Activated CD4-positive, alpha-beta T cell treated with anti-CD3 and anti-CD28 coated beads for 36 hours (primary cell): ENCODE results near the gene SETDB1. TPM values are rescaled to one million over a fixed set of nuclear protein-coding genes. Genes with fewer than 3 reads are reported as not detected.

Experiments used
- ATAC-seq: fragments of 200-7000 bp; cut with Tn5 transposase; one replicate; pipeline ENCODE4 v1.10.0; 2021; ENCODE audit warnings: mild to moderate bottlenecking, moderate library complexity
- CTCF ChIA-PET: fragments of 350-600 bp; sonication (Branson Sonifier 250); formaldehyde crosslinking; loops from one replicate; lab custom pipeline; 2021; ENCODE audit warnings: antibody characterized with exemption; lab: Charles Lee
- POLR2A ChIA-PET: fragments of 350-600 bp; sonication (Branson Sonifier 250); formaldehyde crosslinking; loops from one replicate; lab custom pipeline; 2021; ENCODE audit warnings: antibody characterized with exemption, inconsistent platforms; lab: Charles Lee
- DNase-seq: peaks from one replicate; pipeline ENCODE4 v3.0.0-alpha.2; 2020
- H3K27ac Mint-ChIP-seq: one replicate; pipeline ENCODE4 v1.8.0; 2021; ENCODE audit warnings: mixed read lengths
- H3K27me3 Mint-ChIP-seq: one replicate; pipeline ENCODE4 v1.8.0; 2021; ENCODE audit warnings: mixed read lengths
- H3K36me3 Mint-ChIP-seq: one replicate; pipeline ENCODE4 v1.8.0; 2021; ENCODE audit warnings: low read depth, mixed read lengths
- H3K4me1 Mint-ChIP-seq: one replicate; pipeline ENCODE4 v1.8.0; 2021; ENCODE audit warnings: mixed read lengths
- H3K4me3 Mint-ChIP-seq: one replicate; pipeline ENCODE4 v1.8.0; 2021; ENCODE audit warnings: mild to moderate bottlenecking, moderate library complexity, mixed read lengths
- H3K9me3 Mint-ChIP-seq: one replicate; pipeline ENCODE4 v1.8.0; 2021; ENCODE audit warnings: low read depth, mixed read lengths
- intact Hi-C, 2 experiments: fragments of 100-400 bp; cut with DNase I in 1 of 2; cut with micrococcal nuclease in 1 of 2; formaldehyde crosslinking; loops; one replicate each; pipeline versions ENCODE4 v1.14.2 to v1.15.1; 2022 to 2024; cut with DNase I, micrococcal nuclease
- total RNA-seq, 2 experiments: library from RNA; stranded (reverse); gene quantifications; one replicate each; pipeline ENCODE4 v1.2.3, GENCODE V29; 2021

SETDB1 gene
- total RNA-seq, 2 experiments from 2014 or later, result 48.8 to 52.7 TPM

- DNase-seq (no peak), ATAC-seq (no peak)
- Mint-ChIP-seq H3K27me3 (no peaks in the 10 kb centered on the region), H3K9me3 (no peaks in the 10 kb centered on the region), H3K36me3 (peaks cover 4% of the 10 kb centered on the region), H3K4me1 (no peaks in the 10 kb centered on the region), H3K27ac (no peak overlapping the region), H3K4me3 (no peak overlapping the region)
- ChIA-PET CTCF (interaction anchor here (6.2 to 8.0 kb wide), 2 partner anchors 12 to 13 kb away, joined by 68 to 90 read pairs; partner anchors contain the start of genes ANXA9 and MINDY1), POLR2A (no interaction called here)
- intact Hi-C loops, result no loop called here
Measured at GRCh38 chr1:150992626-150993025, 66.5 kb downstream of the SETDB1 start.

DNA sequence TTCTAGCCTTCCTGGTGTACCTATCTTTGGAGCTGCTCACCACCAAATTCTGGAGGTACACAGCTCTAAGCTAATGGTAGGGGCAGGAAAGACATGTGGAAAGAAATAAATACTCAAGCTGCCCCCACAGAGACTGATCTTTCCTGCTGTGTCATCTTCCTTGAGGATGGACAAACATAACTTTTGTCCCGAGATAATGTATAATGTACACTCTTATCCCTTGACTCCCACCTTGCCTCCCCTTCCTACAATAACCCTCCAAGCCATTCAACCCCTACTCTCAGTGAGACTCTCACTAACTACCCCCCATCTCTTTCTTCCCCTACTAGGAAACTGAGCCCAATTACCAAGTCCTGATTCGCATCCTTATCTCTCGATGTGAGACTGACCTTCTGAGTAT, 68.1 kb downstream of the SETDB1 start:
- intact Hi-C loops, result no loop called here
- peak overlapping the region; percentile 22 for H3K27ac Mint-ChIP-seq
- H3K4me1 Mint-ChIP-seq, result peaks cover 6% of the 10 kb centered on the region
- H3K4me3 Mint-ChIP-seq, result no peak overlapping the region
- H3K27me3 Mint-ChIP-seq, result no peaks in the 10 kb centered on the region
- no peak for ATAC-seq
- no peak for DNase-seq
- peaks cover 9% of the 10 kb centered on the region for H3K36me3 Mint-ChIP-seq
- ChIA-PET CTCF (interaction anchor here (0.7 to 8.0 kb wide), 7 partner anchors 8 to 134 kb away, joined by 3 to 90 read pairs (median 13); partner anchors contain the start of genes ANXA9 and MINDY1), POLR2A (no interaction called here)
- no peaks in the 10 kb centered on the region for H3K9me3 Mint-ChIP-seq

DNA sequence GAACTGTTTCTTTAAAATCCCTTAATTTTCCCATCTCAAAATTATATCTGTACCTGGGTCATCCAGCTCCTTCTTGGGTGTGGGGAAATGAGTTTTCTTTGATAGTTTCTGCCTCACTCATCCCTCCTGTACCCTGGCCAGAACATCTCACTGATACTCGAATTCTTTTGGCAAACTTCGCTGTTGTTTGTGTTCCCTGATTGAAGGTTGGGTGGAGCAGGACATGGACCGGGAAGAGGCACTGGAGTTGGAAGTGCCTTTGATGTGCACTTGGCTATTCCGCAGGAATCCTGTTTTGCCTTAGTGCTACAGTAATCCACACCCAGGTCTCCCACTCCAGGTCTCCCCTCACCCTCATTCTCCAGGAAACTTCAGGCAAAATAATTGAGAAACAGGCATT, 69.3 kb downstream of the SETDB1 start:
- ChIA-PET CTCF (interaction anchor here (0.6 to 8.0 kb wide), 25 partner anchors 8 to 508 kb away, joined by 3 to 90 read pairs (median 4); partner anchors contain the start of genes ANXA9, ENSA, MINDY1 and TNFAIP8L2), POLR2A (no interaction called here)
- H3K27ac Mint-ChIP-seq, result no peak overlapping the region
- intact Hi-C loops, result loop anchor here in 1 of 2 experiments (5.0 kb wide), 2 partner anchors 533 to 738 kb away; partner anchors contain the start of gene CA14
- H3K4me3 Mint-ChIP-seq, result no peak overlapping the region
- no peaks in the 10 kb centered on the region for H3K27me3 Mint-ChIP-seq
- H3K36me3 Mint-ChIP-seq, result peaks cover 10% of the 10 kb centered on the region
- DNase-seq, result no peak
- H3K4me1 Mint-ChIP-seq, result peaks cover 14% of the 10 kb centered on the region
- ATAC-seq, result no peak
- H3K9me3 Mint-ChIP-seq, result no peaks in the 10 kb centered on the region

DNA sequence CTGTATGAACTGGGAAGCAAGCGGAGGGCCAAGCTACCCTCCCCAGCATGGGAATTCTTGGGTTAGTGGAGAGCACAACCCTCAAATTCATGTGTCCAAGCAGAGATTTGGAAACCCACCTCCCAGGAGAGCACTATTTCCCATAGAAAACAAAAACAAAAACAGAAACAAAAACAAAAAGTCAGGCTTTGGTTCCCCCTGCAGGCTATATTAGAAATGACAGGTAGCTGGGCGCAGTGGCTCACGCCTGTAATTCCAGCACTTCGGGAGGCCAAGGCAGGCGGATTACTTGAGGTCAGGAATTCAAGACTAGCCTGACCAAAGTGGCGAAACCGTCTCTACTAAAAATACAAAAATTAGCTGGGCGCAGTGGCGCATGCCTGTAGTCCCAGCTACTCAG, 69.7 kb downstream of the SETDB1 start:
- DNase-seq (peak; percentile 47), ATAC-seq (peak; percentile 34)
- H3K4me3 Mint-ChIP-seq, result no peak overlapping the region
- intact Hi-C loops, result loop anchor here in 1 of 2 experiments (5.0 kb wide), 2 partner anchors 534 to 739 kb away; partner anchors contain the start of gene CA14
- H3K36me3 Mint-ChIP-seq, result peaks cover 10% of the 10 kb centered on the region
- peaks cover 18% of the 10 kb centered on the region for H3K4me1 Mint-ChIP-seq
- ChIA-PET POLR2A (interaction anchor here (0.7 kb wide), 1 partner anchor 75 kb away, joined by 3 read pairs; no protein-coding TSS in a partner anchor), CTCF (interaction anchor here (0.6 to 8.0 kb wide), 30 partner anchors 10 to 508 kb away, joined by 3 to 90 read pairs (median 4); partner anchors contain the start of genes ANXA9, CERS2, ENSA and MINDY1)
- no peak overlapping the region for H3K27ac Mint-ChIP-seq
- H3K9me3 Mint-ChIP-seq, result no peaks in the 10 kb centered on the region
- no peaks in the 10 kb centered on the region for H3K27me3 Mint-ChIP-seq

DNA sequence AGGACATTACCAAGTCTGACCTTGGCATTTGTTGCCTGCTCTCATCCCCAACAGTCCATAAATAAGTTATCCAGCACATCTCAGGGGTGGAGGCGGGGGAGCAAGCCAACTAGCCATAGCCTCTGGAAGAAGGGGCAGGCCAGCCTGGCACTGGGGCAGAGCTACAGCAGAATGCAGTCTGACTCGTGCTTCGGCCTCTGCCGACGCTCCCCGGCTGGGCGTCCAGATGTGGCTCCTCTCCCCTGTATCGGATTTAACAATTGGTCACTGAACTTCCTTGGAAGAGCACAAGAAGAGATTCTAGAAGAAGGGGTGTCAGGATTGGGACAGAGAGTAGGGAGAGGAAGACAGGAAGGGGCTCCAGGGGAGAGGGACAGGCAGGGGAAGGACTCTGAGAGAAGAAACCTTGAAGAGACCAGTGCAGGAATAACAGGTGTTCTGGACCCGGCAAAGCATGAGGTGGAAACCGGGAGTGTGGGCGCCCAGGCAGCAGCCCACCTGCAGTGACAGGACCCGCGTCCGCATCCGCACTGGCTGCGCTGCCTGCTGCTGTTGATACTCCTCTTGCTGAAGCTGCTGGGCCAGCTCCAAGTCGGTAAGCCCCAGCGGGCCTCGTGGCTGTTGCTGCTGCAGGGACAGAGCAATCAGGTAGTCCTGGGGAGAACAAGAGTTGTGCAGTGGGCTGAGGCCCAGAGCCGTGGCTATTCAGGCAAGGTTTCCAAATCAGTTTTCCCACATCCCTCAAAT, 71.1 kb downstream of the SETDB1 start:
- POLR2A ChIA-PET, result no interaction called here

GRCh38 chr1:150997949-150998348, 71.8 kb downstream of the SETDB1 start:
- DNase-seq, result no peak
- intact Hi-C loops, result loop anchor here in 1 of 2 experiments (5.0 kb wide), 2 partner anchors 536 to 741 kb away; partner anchors contain the start of gene CA14
- ChIA-PET POLR2A (no interaction called here), CTCF (interaction anchor here (0.6 to 8.0 kb wide), 4 partner anchors 8 to 433 kb away, joined by 3 to 90 read pairs (median 36); partner anchors contain the start of genes ANXA9 and MINDY1)
- Mint-ChIP-seq H3K27me3 (no peaks in the 10 kb centered on the region), H3K4me1 (peaks cover 37% of the 10 kb centered on the region), H3K4me3 (no peak overlapping the region), H3K9me3 (no peaks in the 10 kb centered on the region), H3K27ac (no peak overlapping the region), H3K36me3 (peaks cover 17% of the 10 kb centered on the region)
- ATAC-seq, result no peak

More for the DNA sequence above, 71.1 kb downstream of the SETDB1 start:
- Mint-ChIP-seq H3K4me3 (no peak overlapping the region), H3K4me1 (peaks cover 31% of the 10 kb centered on the region), H3K36me3 (peaks cover 17% of the 10 kb centered on the region), H3K27me3 (no peaks in the 10 kb centered on the region), H3K9me3 (no peaks in the 10 kb centered on the region), H3K27ac (no peak overlapping the region)
- ATAC-seq, result no peak
- intact Hi-C loops, result loop anchor here in 1 of 2 experiments (5.0 kb wide), 2 partner anchors 535 to 740 kb away; partner anchors contain the start of gene CA14
- CTCF ChIA-PET, result interaction anchor here (0.7 to 8.0 kb wide), 7 partner anchors 9 to 304 kb away, joined by 3 to 90 read pairs (median 8); partner anchors contain the start of genes ANXA9 and MINDY1
- no peak for DNase-seq

DNA sequence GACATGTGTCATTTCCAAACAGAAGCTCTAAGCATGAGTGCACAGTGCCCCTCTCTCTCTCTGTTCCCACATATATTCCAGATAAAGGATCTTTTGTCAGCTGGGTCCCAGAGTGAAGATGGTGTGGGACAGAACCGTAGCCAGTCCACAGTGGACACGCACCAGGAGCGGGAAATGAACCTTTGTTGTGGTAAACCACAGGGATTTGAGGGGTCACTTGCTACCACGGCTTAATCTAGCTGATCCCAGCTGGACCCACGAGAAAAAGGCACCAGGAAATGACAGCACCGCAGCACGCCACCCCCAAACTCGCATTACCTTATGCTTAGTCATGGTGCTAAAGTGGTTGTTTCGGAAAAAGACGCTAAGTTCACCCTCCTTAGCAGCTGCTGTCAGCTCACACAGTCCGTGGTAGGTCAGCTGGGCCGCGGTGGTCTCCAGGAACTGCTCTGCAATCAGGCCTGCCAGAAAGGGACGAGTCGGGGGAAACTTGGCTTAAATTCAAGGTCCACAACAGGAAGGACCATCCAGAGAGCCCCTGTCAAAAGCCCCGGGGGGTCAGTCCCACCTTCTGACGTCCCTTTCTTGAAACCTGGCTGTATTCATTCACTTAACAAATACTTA, 73.0 kb downstream of the SETDB1 start:
- H3K9me3 Mint-ChIP-seq, result no peaks in the 10 kb centered on the region
- H3K36me3 Mint-ChIP-seq, result peaks cover 17% of the 10 kb centered on the region
- H3K4me1 Mint-ChIP-seq, result peaks cover 49% of the 10 kb centered on the region
- DNase-seq (peak; percentile 64), ATAC-seq (peak; percentile 77)
- ChIA-PET CTCF (interaction anchor here (0.7 to 8.0 kb wide), 5 partner anchors 9 to 101 kb away, joined by 3 to 90 read pairs (median 4); partner anchors contain the start of gene ANXA9), POLR2A (no interaction called here)
- intact Hi-C loops, result loop anchor here in 1 of 2 experiments (5.0 kb wide), 2 partner anchors 537 to 742 kb away; partner anchors contain the start of gene CA14
- H3K27ac Mint-ChIP-seq, result peak overlapping the region; percentile 55
- no peak overlapping the region for H3K4me3 Mint-ChIP-seq
- H3K27me3 Mint-ChIP-seq, result no peaks in the 10 kb centered on the region

- Mint-ChIP-seq H3K27me3 (no peaks in the 10 kb centered on the region), H3K4me1 (peaks cover 54% of the 10 kb centered on the region), H3K4me3 (no peak overlapping the region), H3K36me3 (peaks cover 17% of the 10 kb centered on the region), H3K9me3 (no peaks in the 10 kb centered on the region), H3K27ac (peak overlapping the region; percentile 47)
- intact Hi-C loops, result loop anchor here in 1 of 2 experiments (5.0 kb wide), 2 partner anchors 538 to 743 kb away; partner anchors contain the start of gene CA14
- POLR2A ChIA-PET, result no interaction called here
- DNase-seq (no peak), ATAC-seq (no peak)
- CTCF ChIA-PET, result interaction anchor here (0.6 to 8.0 kb wide), 4 partner anchors 10 to 100 kb away, joined by 3 to 90 read pairs (median 4); partner anchors contain the start of gene ANXA9
Measured at GRCh38 chr1:150999926-151000325, 73.8 kb downstream of the SETDB1 start.

DNA sequence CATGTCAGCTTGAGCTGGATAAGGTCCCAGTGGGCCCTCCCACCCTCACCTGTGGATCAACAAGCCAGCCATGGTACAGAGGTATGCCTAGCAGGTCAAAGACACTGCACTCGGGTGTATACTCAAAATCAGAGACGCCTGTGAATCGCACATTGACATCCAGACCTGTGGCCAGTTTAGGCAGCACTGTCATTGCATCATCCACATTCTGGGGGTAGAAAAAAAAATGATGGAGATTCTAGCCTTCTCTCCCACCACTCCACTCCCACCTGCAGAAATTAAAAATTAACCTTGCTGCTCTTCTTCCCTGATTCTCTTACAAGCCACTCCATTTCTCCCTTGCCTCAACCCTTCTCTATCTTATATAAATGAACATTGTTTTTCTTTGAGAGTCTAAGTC, 74.2 kb downstream of the SETDB1 start:
- no peaks in the 10 kb centered on the region for H3K9me3 Mint-ChIP-seq
- peaks cover 55% of the 10 kb centered on the region for H3K4me1 Mint-ChIP-seq
- CTCF ChIA-PET, result interaction anchor here (0.6 to 8.0 kb wide), 4 partner anchors 20 to 31 kb away, joined by 3 to 90 read pairs (median 19); partner anchors contain the start of gene ANXA9
- no peak for DNase-seq
- no peak overlapping the region for H3K4me3 Mint-ChIP-seq
- peaks cover 17% of the 10 kb centered on the region for H3K36me3 Mint-ChIP-seq
- no peaks in the 10 kb centered on the region for H3K27me3 Mint-ChIP-seq
- intact Hi-C loops, result no loop called here
- H3K27ac Mint-ChIP-seq, result peak overlapping the region; percentile 47
- POLR2A ChIA-PET, result no interaction called here
- ATAC-seq, result no peak

- H3K36me3 Mint-ChIP-seq, result peaks cover 17% of the 10 kb centered on the region
- no peak for ATAC-seq
- peaks cover 61% of the 10 kb centered on the region for H3K4me1 Mint-ChIP-seq
- no peak overlapping the region for H3K4me3 Mint-ChIP-seq
- H3K9me3 Mint-ChIP-seq, result no peaks in the 10 kb centered on the region
- intact Hi-C loops, result no loop called here
- DNase-seq, result no peak
- ChIA-PET POLR2A (interaction anchor here (0.6 to 1.0 kb wide), 4 partner anchors 31 to 265 kb away, joined by 3 to 5 read pairs (median 3); no protein-coding TSS in a partner anchor), CTCF (interaction anchor here (0.7 to 3.4 kb wide), 6 partner anchors 22 to 515 kb away, joined by 3 to 35 read pairs (median 3); no protein-coding TSS in a partner anchor)
- no peak overlapping the region for H3K27ac Mint-ChIP-seq
- no peaks in the 10 kb centered on the region for H3K27me3 Mint-ChIP-seq
Measured at GRCh38 chr1:151001602-151002001, 75.4 kb downstream of the SETDB1 start.
